HL-60/S4 (cell line): ENCODE data around the gene MYL6.

Source experiments
- in situ Hi-C: fragments of 300-500 bp; cut with MboI; formaldehyde crosslinking; loops from 2 replicates; pipeline ENCODE4 v1.14.3; 2022; ENCODE audit warnings: low sequenced_read_pairs

MYL6 gene

GRCh38 chr12:56188778-56189098 is 30.6 kb downstream of the MYL6 start:
- in situ Hi-C loops: no loop called here

DNA sequence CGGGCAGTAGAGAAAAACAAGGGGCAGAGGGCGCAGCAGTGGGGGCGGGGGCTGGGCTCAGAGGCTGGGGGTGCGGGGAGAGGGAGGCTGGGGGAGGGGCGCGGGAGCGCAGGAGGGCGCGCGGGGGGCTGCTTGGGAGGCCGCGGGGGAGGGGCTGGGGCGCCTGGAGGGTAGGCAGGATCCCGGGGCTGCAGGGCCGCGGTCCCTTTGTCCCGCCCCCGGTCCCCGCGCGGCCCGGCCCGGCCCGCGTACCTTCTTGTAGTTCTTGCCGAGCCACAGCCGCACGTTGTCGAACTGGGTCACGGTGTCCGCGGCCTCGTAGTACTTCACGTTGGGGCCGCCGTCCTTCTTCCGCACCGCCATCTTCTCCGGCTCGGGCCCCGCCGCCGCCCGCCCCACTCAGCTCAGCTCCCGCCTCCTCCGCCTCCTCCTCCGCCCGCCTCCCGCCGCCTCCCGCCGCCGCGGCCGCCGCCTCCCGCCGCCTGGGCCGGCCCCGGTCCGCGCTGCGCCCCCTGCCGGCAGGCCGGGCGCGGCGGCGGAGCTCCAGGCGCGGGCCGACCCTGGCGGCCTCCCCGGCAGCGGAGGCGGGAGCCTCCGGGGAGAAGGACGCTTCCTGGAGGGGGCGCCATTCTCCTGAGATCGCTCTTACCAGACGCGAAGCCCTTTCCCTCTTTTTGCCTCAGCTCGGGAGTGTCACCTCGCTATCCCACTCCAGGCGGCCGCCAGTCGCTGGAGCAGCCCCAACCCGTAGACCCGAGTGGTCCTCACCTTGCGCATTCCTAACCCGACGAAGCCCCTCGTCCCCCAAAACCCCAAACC is 31.1 kb downstream of the MYL6 start, which contains the start of gene SMARCC2:
Gene SMARCC2 (minus strand): TSS at position 385 of the 819 bp plus-strand sequence. CDS start 22 bp downstream, at position 363.
- in situ Hi-C loops: no loop called here

DNA sequence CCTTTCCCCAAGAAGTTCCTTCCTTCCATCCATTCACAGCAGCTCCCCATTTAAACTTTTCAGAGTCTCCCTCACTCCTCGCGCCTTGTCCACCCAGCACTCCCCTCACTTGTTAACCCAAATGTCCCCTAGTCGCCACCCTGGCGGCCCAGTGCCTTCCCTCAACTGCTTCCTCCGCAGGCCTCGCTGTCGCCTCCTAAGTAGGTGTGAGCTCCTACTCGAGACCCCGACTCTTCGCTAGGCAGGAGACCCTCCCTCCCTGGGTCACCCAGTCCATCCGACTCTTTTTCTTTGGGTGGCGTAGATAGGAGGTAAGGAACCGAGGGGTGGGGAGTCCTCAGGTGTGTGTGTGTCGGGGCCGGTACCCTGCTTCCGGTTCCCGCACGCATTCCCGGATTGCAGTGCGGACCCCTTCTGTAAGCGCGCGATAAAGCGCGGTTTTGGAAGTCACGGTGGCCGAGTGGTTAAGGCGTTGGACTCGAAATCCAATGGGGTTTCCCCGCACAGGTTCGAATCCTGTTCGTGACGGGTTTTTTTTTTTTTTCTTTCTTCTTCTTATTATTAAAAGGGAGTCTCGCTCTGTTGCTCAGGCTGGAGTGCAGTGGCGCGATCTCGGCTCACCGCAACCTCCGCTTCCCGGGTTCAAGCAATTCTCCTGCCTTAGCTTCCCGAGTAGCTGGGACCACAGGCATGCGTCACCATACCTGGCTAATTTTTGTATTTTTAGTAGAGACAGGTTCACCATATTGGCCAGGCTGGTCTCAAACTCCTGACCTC is 31.9 kb downstream of the MYL6 start:
- in situ Hi-C loops: loop anchor here (10.0 kb wide), 1 partner anchor 275 kb away; the partner anchor contains the start of gene SPRYD4

DNA sequence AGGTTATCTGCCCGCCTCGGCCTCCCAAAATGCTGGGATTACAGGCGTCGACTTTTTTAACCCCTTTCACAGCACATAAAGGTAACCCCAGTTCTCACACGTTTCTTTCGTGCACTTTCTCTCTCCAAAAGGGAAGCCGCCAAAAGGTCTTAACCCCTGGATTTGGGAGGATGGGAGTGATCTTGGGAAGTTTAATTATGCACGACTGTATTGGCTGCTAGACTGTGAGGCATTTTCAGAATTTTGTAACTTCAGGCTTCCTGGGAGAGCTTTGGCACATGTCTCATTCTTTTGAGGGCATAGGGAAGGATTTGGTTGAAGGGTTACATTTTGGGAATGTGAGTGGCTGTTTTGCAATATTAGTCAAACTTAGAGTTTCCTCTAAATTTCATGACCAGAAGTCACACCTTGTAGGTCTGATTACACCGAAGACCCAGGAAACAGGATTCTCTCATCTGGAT is 32.6 kb downstream of the MYL6 start:
- in situ Hi-C loops: loop anchor here (10.0 kb wide), 1 partner anchor 274 kb away; the partner anchor contains the start of gene SPRYD4

- in situ Hi-C loops: loop anchor here (10.0 kb wide), 1 partner anchor 272 kb away; the partner anchor contains the start of gene SPRYD4
Measured at GRCh38 chr12:56192582-56192981, 34.4 kb downstream of the MYL6 start.

GRCh38 chr12:56193025-56193578 is 34.9 kb downstream of the MYL6 start:
- in situ Hi-C loops: loop anchor here (10.0 kb wide), 1 partner anchor 272 kb away; the partner anchor contains the start of gene SPRYD4

DNA sequence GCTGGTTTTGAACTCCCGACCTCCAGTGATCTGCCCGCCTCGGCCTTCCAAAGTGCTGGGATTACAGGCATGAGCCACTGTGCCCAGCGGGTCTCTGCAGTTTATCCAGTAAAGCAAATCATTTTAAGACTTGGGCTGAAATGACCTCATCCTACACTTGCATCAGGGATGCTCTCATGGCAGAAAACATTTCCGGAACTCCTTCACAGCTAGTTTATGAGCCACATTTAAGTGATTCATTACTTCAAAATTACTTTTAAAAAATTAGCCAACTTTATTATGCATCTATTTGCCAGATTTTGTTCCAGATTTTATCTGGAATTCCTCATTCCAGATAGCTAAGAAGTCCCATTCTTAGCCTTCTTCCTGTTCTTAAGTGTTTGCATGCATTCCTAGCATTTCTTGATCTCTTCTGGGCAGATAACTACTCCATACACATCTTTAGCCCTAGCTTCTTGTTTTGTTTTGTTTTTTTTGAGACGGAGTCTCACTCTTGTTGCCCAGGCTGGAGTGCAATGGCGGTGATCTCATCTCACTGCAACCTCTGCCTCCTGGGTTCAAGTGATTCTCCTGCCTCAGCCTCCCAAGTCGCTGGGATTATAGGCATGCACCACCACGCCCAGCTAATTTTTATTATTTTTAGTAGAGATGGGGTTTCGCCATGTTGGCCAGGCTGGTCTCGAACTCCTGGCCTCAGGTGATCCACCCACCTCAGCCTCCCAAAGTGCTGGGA is 38.8 kb downstream of the MYL6 start:
- in situ Hi-C loops: loop anchor here (10.0 kb wide), 1 partner anchor 268 kb away; the partner anchor contains the start of gene SPRYD4

- in situ Hi-C loops: loop anchor here (10.0 kb wide), 1 partner anchor 267 kb away; the partner anchor contains the start of gene SPRYD4
Measured at GRCh38 chr12:56197921-56198635, 39.9 kb downstream of the MYL6 start.

DNA sequence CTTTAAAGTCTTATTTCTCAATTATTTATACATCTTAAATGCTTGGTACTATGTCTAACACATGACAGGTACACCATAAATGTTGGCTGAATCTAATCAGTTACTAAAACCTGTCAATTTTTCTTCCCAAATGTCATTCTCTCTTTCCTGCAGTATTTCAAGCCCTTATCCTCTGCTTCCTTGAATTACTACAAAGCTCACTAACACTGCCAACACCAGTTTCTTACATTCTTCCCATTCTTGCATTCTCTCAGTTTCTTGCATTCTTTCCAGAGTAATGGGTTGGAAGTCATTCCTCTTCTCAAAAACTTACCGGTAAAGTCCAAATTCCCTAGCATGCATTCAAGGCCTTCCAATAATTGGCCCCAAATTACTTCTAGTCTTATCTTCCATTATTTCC is 40.7 kb downstream of the MYL6 start:
- in situ Hi-C loops: loop anchor here (10.0 kb wide), 1 partner anchor 266 kb away; the partner anchor contains the start of gene SPRYD4

- in situ Hi-C loops: no loop called here
Measured at GRCh38 chr12:56202366-56202765, 44.2 kb downstream of the MYL6 start.

DNA sequence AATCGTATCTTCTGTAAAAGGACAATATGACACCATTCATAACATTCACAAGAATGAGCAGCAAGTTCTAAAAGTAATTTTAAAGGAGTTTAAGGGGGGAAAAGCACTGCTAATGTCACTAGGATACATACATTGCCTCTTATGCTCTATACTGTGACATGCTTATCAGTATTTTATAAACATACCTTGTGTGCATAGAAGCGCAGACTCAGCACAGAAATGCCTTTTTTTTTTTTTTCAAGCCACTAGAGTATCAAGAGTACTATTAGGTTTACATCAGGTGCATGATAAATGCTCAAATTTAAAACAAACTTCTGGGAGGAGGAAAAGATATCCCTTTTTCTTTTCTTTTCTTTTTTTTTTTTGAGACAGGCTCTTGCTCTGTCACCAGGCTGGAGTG is 44.7 kb downstream of the MYL6 start:
- in situ Hi-C loops: no loop called here

DNA sequence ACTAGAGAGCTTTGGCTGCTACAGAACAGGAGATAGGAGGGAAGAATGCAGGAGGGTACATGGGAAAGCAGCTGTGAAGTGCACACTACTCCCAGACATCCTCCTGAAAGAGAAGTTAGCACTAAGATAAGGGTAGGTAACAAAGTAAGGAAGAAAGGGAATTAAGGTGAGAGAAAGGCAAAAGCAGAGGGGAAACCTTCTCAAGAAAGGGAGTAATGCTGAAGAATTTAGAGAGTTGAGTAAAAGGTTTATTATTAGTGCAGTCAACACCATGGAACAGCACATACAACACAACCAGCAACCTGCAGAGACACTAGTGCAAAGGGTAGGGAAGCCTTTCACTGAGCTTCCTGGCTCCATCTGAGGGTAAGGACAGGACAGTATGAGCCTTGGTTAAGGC is 46.1 kb downstream of the MYL6 start:
- in situ Hi-C loops: no loop called here

DNA sequence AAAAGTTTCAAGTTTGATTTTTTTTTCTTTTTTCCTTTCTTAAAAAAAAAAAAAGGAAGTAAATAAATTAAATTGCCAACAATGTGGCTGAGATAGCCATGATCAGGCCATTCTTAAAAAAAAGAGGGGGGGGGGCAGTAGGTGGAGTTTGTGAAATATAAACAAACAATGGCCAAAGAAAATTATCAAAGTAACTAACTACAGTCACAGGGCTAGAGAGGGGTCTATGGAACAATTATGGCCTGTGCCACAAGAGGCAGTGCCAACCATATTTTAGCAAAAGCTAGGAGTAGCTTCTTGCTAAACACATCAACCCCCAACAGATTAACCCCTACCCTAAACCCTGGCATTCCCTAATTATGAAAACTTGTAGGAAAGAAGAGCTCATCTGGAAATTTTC is 47.3 kb downstream of the MYL6 start:
- in situ Hi-C loops: no loop called here

- in situ Hi-C loops: no loop called here
Measured at GRCh38 chr12:56206452-56207166, 48.5 kb downstream of the MYL6 start.

GRCh38 chr12:56208006-56208405 is 49.8 kb downstream of the MYL6 start:
- in situ Hi-C loops: no loop called here
